HG03565 (cell line): ENCODE results near the gene SAMD8.
A peak's percentile ranks its signal among the peaks of the same experiment; 100 is the strongest.
"Not testable (repeated sequence)": the region's sequence is repeated elsewhere in the genome, so short reads cannot be mapped to it uniquely, and the experiment has no call there.

Experiments
- ATAC-seq: cut with Tn5 transposase; IDR thresholded peaks from one replicate; pipeline ENCODE4 v1.9.1; 2021; ENCODE audit warnings: mild to moderate bottlenecking, moderate library complexity; ENCODE audit not compliant: unreplicated experiment

SAMD8 gene

GRCh38 chr10:75191821-75192568 is 80.5 kb downstream of the SAMD8 start:
- ATAC-seq, result no peak

DNA sequence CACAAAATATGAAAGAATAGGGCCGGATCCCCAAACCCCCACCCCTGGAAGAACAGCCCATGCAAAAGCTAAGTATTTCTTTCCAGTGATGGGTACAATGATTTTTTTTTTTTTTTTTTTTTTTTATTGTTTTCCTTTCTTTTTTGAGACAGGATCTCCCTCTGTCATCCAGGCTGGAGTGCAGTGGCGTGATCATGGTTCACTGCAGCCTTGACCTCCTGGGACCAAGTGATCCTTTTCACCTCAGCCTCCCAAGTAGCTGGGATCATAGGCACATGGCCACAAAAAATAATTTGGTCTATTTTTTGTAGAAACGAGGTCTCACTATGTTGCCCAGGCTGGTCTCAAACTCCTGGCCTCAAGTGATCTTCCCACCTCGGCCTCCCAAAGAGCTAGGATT is 83.2 kb downstream of the SAMD8 start:
- ATAC-seq, result not testable (repeated sequence)

GRCh38 chr10:75195035-75195763 is 83.7 kb downstream of the SAMD8 start:
- no peak for ATAC-seq

GRCh38 chr10:75197066-75197465 is 85.6 kb downstream of the SAMD8 start:
- no peak for ATAC-seq

DNA sequence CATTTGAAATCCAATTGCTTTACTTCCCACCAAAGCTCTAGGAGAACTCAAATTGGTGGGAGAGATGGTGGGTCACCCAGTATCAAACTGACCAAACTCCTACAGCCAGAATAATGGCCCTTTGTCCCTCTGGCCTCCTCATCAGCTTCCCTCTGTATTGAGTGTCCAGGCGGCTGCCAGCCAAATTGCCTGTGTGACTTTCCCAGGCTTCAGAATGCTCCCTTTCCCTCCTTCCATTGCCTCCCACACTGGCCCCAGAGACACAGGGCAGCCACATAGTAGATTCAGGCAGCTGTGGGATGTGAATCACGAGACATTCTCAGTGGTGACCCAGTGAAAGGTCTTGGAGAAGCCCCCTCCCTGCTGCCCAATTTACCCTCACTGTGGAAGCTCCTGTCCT is 86.5 kb downstream of the SAMD8 start:
- no peak for ATAC-seq

- ATAC-seq, result not testable (repeated sequence)
These were observed 88.5 kb downstream of the SAMD8 start for GRCh38 chr10:75199949-75200348.

GRCh38 chr10:75201793-75202307 is 90.4 kb downstream of the SAMD8 start:
- ATAC-seq, result no peak

DNA sequence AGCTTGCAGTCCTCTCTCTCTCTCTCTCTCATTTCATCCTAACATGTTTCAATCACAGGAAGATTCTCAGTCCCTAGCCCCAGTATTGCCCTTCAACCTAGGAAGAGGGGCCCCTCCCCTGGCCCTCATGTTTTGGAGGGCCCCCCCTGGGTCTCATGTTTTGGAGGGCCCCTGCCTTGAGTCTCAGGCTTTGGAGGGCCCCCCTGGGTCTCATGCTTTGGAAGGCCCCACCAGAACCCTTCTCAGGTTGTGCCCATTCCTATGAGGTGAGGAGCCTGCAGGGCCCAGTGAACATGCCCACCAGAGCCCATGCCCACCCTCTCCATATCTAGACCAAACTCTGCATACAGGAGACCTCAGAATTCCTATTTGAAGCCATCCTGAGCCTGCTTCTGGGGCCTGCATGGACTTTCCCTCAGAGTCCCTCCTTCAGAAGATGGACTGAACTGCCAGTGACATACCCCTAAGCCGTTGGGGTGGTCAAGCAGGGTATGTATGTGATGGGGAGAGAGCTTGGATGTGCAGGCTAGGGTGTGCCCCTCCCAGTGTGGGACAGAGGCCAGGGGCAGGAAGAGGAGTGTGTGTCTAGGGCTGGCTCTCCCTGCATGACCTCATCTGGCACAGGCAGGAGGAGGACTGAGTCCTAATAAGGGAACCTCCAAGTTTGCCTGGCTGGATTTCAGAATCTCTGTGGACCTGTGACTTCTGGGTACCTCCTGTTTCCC is 91.0 kb downstream of the SAMD8 start:
- no peak for ATAC-seq

DNA sequence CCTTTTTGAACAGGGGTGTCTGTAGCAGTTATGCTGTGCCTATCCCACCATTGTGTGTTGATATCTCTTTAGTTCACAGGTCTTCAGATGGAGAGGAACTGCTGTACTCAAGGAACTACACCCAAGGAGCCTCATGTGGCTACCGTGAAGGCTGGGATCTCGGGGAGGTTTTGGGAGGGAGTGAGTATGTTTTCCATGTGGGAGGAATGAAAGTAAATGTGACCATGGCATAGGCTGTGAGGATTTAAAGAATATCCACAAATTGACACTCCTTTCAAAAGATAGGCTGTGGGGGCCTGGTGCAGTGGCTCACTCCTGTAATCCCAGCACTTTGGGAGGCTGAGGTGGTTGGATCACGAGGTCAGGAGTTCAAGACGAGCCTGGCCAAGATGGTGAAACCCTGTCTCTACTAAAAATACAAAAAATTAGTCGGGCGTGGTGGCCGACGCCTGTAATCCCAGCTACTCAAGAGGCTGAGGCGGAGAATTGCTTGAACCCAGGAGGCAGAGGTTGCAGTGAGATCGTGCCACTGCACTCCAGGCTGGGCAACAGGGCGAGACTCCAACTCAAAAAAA is 91.7 kb downstream of the SAMD8 start:
- not testable (repeated sequence) for ATAC-seq

DNA sequence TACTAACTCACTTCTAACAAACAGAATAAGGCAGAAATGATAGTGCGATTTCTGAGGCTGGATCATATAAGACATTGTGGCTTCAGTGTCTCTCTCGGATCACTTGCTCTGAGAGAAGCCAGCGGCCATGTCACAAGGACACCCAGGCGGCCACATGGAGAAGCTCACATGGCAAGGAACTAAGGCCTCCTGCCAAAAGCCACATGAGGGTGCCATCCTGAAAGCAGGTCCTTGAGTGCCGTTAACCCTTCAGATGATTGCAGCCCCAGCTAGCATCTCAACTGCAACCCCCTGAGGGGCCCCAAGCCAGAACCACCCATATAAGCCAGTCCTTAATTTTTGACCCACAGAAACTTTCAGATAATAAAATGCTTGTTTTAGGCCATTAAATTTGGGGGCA is 92.3 kb downstream of the SAMD8 start:
- ATAC-seq, result no peak

DNA sequence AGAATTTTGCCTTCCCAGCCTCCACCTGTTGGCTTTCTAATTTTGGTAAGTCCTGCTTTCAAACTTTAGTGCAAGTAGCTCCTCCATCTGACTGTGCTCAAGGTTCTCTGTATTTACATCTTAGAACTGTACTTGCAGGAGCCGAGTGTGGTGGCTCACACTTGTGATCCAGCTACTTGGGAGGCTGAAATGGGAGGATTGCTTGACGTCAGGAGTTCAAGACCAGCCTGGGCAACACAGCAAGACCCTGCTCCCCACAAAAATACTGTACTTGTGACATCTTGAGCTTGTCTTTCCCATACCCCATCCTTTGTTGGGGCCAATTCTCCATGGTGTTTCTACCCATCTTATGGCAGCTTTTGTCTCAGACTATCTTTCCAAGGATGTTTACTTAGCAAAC is 94.5 kb downstream of the SAMD8 start:
- no peak for ATAC-seq

DNA sequence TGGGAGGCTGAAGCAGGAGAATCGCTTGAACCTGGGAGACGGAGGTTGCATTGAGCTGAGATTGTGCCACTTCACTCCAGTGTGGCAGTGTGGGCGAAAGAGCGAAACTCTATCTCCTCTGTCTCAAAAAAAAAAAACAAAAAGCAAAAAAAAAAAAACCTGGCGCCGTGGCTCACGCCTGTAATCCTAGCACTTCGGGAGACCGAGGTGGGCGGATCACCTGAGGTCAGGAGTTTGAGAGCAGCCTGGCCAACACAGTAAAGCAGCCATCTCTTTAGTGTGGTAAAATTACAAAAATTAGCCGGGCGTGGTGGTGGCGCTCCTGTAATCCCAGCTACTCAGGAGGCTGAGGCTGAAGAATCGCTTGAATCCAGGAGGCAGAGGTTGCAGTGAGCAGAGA is 95.2 kb downstream of the SAMD8 start:
- not testable (repeated sequence) for ATAC-seq

DNA sequence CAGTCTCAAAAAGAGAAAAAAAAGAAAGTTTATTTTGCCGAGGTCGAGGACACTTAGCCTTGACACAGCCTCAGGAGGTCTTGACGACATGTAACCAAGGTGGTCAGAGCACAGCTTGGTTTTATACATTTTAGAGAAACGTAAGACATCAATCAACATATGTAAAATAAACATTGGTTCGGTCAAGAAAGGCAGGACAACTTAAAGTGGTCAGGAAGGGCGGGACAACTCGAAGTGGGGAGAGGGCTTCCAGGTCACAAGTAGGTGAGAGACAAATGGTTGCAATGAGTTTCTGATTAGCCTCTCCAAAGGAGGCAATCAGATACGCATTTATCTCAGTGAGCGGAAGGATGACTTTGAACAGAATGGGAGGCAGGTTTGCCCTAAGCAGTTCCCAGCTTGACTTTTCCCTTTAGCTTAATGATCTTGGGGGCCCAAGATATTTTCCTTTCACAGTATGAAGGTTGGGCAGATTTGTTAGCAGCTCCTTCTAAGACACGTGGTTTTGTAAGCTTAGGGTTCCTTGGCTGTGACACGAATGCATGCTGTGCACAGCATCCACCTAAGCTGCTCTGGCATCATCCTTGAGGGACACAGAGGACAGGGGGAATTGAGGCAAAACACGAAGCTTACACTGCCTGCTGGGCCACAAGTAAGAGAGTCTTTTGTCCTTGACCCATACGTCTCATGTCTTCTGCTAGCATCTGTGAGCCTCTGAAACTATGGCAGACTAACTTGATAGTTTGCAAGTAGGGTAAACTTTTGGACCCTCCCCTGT is 95.8 kb downstream of the SAMD8 start:
- no peak for ATAC-seq

GRCh38 chr10:75207857-75208144 is 96.3 kb downstream of the SAMD8 start:
- ATAC-seq, result no peak

DNA sequence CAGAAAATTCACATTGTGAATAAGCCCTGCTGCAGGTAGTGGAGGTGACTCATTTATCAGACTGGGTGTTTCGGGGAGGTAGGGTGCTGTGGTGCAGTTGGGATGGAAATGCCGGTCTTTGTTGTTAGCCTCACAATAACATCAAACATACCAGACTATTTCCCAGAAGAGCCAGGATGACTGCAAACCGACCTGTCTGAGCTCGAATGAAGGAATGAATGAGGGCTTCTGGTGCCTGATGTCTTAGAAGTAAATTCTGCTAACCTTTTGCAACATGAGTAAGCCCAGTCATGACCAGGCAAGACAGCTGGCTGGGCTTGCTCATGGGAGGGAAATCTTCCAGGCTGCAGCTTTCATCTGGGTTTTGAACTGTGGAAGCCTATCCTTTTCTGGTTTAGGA is 96.7 kb downstream of the SAMD8 start:
- ATAC-seq, result no peak

- ATAC-seq, result no peak
These were observed 97.8 kb downstream of the SAMD8 start for GRCh38 chr10:75209086-75209920.

DNA sequence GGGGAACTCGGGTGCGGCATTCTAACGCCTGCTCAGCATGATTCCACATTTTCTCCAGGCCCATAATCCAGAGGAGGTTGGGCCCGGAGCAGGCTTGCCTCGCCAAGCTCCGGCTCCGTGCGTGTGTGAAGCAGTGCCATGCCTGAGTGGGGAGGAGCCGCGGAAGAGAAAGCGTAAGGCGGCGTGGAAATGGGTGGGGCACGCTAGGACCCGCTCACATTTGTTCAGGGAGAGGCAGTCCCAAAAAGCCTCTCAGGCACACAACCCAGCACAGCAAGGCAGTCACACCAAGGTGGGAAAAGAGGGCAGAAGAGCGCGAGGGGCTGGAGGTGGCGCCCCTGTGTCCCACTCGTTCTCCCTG is 98.4 kb downstream of the SAMD8 start:
- ATAC-seq, result peak; percentile 30

DNA sequence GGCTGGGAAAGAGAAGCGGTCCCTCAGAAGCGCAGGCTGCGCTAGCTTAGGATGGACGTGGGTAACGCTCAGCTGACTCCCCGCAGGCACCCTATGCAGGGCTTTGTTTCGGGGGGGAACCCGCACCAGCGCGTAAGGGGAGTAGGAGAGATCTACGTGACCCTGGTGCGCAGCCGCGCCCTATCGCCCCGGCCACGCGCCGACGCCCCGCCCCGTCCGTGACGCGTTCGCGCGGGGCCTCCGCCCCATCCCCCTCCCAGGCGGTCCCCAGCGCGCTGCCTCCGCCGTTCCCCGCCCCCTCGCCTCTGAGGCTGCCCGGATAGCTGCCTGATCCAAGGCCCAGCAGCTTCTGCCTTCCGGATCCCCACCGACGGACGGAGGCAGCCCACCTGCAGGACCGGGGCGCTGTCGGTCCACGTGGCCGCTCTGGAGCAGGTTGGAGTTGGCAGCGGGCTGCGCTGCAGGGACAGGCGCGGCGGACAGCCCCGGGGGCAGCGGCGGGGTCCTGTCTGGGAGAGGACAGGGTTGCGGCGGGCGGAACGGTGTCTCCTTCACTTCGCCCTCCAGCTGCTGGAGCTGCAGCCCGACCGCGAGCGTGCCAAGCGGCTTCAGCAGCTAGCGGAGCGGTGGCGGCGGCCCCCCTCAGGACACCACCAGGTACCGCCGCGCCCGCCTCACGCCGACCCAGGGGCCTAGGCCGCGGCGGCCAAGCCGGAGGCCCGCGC is 99.0 kb downstream of the SAMD8 start, which contains the start of gene VDAC2:
Gene VDAC2, plus strand, starts transcription at position 515 of the 725 bp plus-strand sequence. CDS start 363 bp downstream, outside the sequence.
- ATAC-seq, result peak; percentile 72
